K562 (cell line): ENCODE measurements around the gene SRSF9. TPM values are rescaled to one million over a fixed set of nuclear protein-coding genes. Genes with fewer than 3 reads are reported as not detected.

Experiments
- ATAC-seq: fragments of 200-7000 bp; cut with Tn5 transposase; 3 replicates; pipeline ENCODE4 v1.9.1; 2020; ENCODE audit warnings: moderate library complexity
- BruUV-seq: library from RNA; stranded (reverse); fragments of 400-500 nt; replicated peaks from 2 replicates; lab custom pipeline; 2021; lab: Mats Ljungman, UMichigan
- CTCF ChIA-PET: fragments of 300-600 bp; formaldehyde crosslinking; extraction: SDS; loops from one replicate; lab custom pipeline; 2021; ENCODE audit warnings: low intra/inter-chr PET ratio; lab: Yijun Ruan, JAX
- POLR2A ChIA-PET: fragments of 300-600, 350-650 bp; sonication (Branson Sonifier 250); formaldehyde crosslinking; extraction: SDS; loops from one replicate; lab custom pipeline; 2021; ENCODE audit warnings: antibody characterized with exemption, inconsistent platforms; lab: Yijun Ruan, JAX
- DNase-seq, 4 experiments: peaks; one replicate each; pipeline versions ENCODE4 v3.0.0 to v3.0.0-alpha.2; 2011 to 2018; ENCODE audit warnings: low spot score in 3 of 4, mixed read lengths in 3 of 4; ENCODE audit errors: extremely low read depth in 1 of 4
- FAIRE-seq: peaks from 2 replicates; lab custom pipeline; 2011; peaks lifted over from hg19 to GRCh38; lab: Jason Lieb, UNC
- H2AFZ ChIP-seq: 2 replicates; pipeline ENCODE4 v1.6.0; 2011; ENCODE audit warnings: low read depth, low read length, control low read depth, inconsistent platforms
- H3K27ac ChIP-seq: fragments of 200-600 bp; 3 replicates; pipeline ENCODE4 v1.8.0; 2011; ENCODE audit warnings: low read depth, mild to moderate bottlenecking, control low read depth, inconsistent platforms, low read length, moderate library complexity, mixed read lengths; ENCODE audit errors: extremely low read depth
- H3K27me3 ChIP-seq, 2 experiments: fragments of 300-600 bp in 1 of 2; 2 replicates in 1 of 2; 3 replicates in 1 of 2; pipeline versions ENCODE4 v1.6.0 to v1.8.0; 2011; ENCODE audit warnings: inconsistent platforms in 2 of 2, low read length in 2 of 2, mild to moderate bottlenecking in 1 of 2, mixed read lengths in 1 of 2, moderate library complexity in 1 of 2; ENCODE audit not compliant: control insufficient read depth in 2 of 2, insufficient read depth in 2 of 2
- H3K36me3 ChIP-seq: fragments of 300-600 bp; 3 replicates; pipeline ENCODE4 v1.8.0; 2011; ENCODE audit warnings: mild to moderate bottlenecking, low read length, inconsistent platforms; ENCODE audit not compliant: control insufficient read depth, insufficient read depth
- H3K4me1 ChIP-seq, 2 experiments: fragments of 200-600 bp in 1 of 2; replicated peaks in 1 of 2; 2 replicates in 1 of 2; 3 replicates in 1 of 2; pipeline versions ENCODE4 v1.5.1 to v1.8.0; 2011; ENCODE audit warnings: inconsistent platforms in 2 of 2, low read length in 2 of 2, mild to moderate bottlenecking in 1 of 2, mixed read lengths in 1 of 2, moderate library complexity in 1 of 2; ENCODE audit not compliant: control insufficient read depth in 2 of 2, insufficient read depth in 2 of 2
- H3K4me2 ChIP-seq: 2 replicates; pipeline ENCODE4 v1.6.1; 2011; ENCODE audit warnings: low read length, control low read depth, inconsistent platforms, mixed read lengths; ENCODE audit not compliant: insufficient read depth
- H3K4me3 ChIP-seq: fragments of 200-600 bp; sonication (generic), shearing (Covaris generic); 2 replicates; pipeline ENCODE4 v1.5.1; 2016; ENCODE audit warnings: control low read depth, inconsistent platforms
- H3K79me2 ChIP-seq: fragments of 200-600 bp; 3 replicates; pipeline ENCODE4 v1.8.0; 2011; ENCODE audit warnings: low read length, inconsistent platforms; ENCODE audit not compliant: control insufficient read depth, insufficient read depth
- H3K9ac ChIP-seq, 2 experiments: 2 replicates each; pipeline versions ENCODE4 v1.6.0 to v1.6.1; 2011; ENCODE audit warnings: low read depth in 2 of 2, low read length in 2 of 2, control low read depth in 1 of 2, inconsistent platforms in 1 of 2, mild to moderate bottlenecking in 1 of 2, mixed read lengths in 1 of 2; ENCODE audit not compliant: insufficient read depth in 1 of 2
- H3K9me1 ChIP-seq: one replicate; pipeline ENCODE4 v1.6.0; 2011; ENCODE audit warnings: inconsistent platforms, mild to moderate bottlenecking, low read length, moderate library complexity; ENCODE audit not compliant: control insufficient read depth, insufficient read depth
- H3K9me3 ChIP-seq: replicated peaks from 2 replicates; pipeline ENCODE4 v1.5.1; 2011; ENCODE audit warnings: low read depth, low read length, inconsistent platforms; ENCODE audit not compliant: control insufficient read depth, insufficient read depth
- H4K20me1 ChIP-seq: replicated peaks from 2 replicates; pipeline ENCODE4 v1.6.1; 2011; ENCODE audit warnings: low read length, inconsistent platforms, mixed read lengths; ENCODE audit not compliant: control insufficient read depth, insufficient read depth
- ATF1 ChIP-seq, 2 experiments: fragments of 450-650 bp in 1 of 2; IDR thresholded peaks; 2 replicates each; pipeline ENCODE4 v1.6.1; 2016; ENCODE audit warnings: missing compliant biosample characterization in 1 of 2, missing genetic modification characterization in 1 of 2
- CHD7 ChIP-seq: fragments of 200-600 bp; sonication (generic); IDR thresholded peaks from one replicate; pipeline ENCODE4 v1.6.1; 2012; ENCODE audit warnings: mild to moderate bottlenecking, low read depth, low read length, inconsistent platforms
- FOXK2 ChIP-seq, 2 experiments: fragments of 450-650 bp; IDR thresholded peaks in 1 of 2; conservative IDR thresholded peaks in 1 of 2; 2 replicates each; pipeline ENCODE4 v1.6.1; 2016; ENCODE audit warnings: low read depth in 2 of 2, mild to moderate bottlenecking in 1 of 2
- GTF2B ChIP-seq: IDR thresholded peaks from 2 replicates; pipeline ENCODE4 v1.6.1; 2011; ENCODE audit not compliant: insufficient read length; ENCODE audit errors: extremely low read depth
- HDGF ChIP-seq: fragments of 450-650 bp; IDR thresholded peaks from 2 replicates; pipeline ENCODE4 v1.6.1; 2016
- KAT2B ChIP-seq: IDR thresholded peaks from one replicate; pipeline ENCODE4 v1.6.1; 2012; ENCODE audit warnings: low read depth, mild to moderate bottlenecking, control low read depth, inconsistent platforms, low read length, moderate library complexity
- MTA3 ChIP-seq: fragments of 450-650 bp; formaldehyde crosslinking; IDR thresholded peaks from 2 replicates; pipeline ENCODE4 v1.6.1; 2017; ENCODE audit warnings: mild to moderate bottlenecking, borderline replicate concordance
- SAFB ChIP-seq: fragments of 200-400 bp; formaldehyde crosslinking; IDR thresholded peaks from 2 replicates; pipeline ENCODE4 v1.6.1; 2017; ENCODE audit warnings: low read depth, low read length, borderline replicate concordance
- ZNF76 ChIP-seq: fragments of 250-450 bp; sonication (Bioruptor Pico); IDR thresholded peaks from 2 replicates; pipeline ENCODE4 v1.4.0; 2020; ENCODE audit warnings: mild to moderate bottlenecking, moderate library complexity, borderline replicate concordance
- WGBS: fragments of 100-300 bp; shearing (Covaris generic); methylation state at CpG from one replicate; pipeline ENCODE4 v1.1.6; 2016; ENCODE audit warnings: low coverage, mixed read lengths; ENCODE audit not compliant: insufficient coverage; ENCODE audit errors: missing lambda C conversion rate; 5-methylcytosine and 5-hydroxymethylcytosine counted together
- in situ Hi-C: fragments of 300-500 bp; cut with MboI; formaldehyde crosslinking; loops from 4 replicates; pipeline ENCODE4 v1.15.0; 2018; ENCODE audit warnings: inconsistent platforms, mixed read lengths
- intact Hi-C: fragments of 100-400 bp; cut with micrococcal nuclease; formaldehyde crosslinking; loops from 2 replicates; pipeline ENCODE4 v1.14.2; 2022
- polyA plus RNA-seq, 8 experiments: library from polyadenylated mRNA; depleted of rRNA in 4 of 8; stranded (reverse) in 5 of 8; unstranded in 3 of 8; fragments of >200 nt; fragmentation: Nextera tagmentation in 2 of 8; fragmentation: Illumina TruSeq in 1 of 8; extraction: Ambion mirVana in 2 of 8; extraction: Trizol in 1 of 8; gene quantifications; 2 replicates each; pipeline versions ENCODE4 v1.2.1 to v1.2.3, GENCODE V29; 2011 to 2014; ENCODE audit warnings: inconsistent platforms in 1 of 8, missing spikeins in 1 of 8
- total RNA-seq, 7 experiments: library from RNA; depleted of rRNA in 6 of 7; stranded (reverse); fragments of >200 nt in 6 of 7; fragmentation: Illumina TruSeq in 2 of 7; extraction: Trizol in 2 of 7; gene quantifications; 2 replicates each; pipeline versions ENCODE4 v1.2.1 to v1.2.3, GENCODE V29; 2011 to 2021; ENCODE audit warnings: low replicate concordance in 1 of 7

SRSF9 gene
- total and polyA plus RNA-seq, 9 of the 15 experiments (the other 6 are each of a cell fraction or from before 2014, with no cell fraction given), result 40.3 to 291 (median 230) TPM

- H3K4me3 ChIP-seq, result no peak overlapping the region
- no peaks in the 10 kb centered on the region for H3K9me1 ChIP-seq
- 0 out of 2 replicates have a peak, but pooled peaks cover 14% of the 10 kb centered on the region for H4K20me1 ChIP-seq
- no peak overlapping the region for H3K4me2 ChIP-seq
- DNase-seq (no peak), FAIRE-seq (no peak), ATAC-seq (no peak)
- ChIA-PET CTCF (no interaction called here), POLR2A (interaction anchor here (0.6 to 8.1 kb wide), 5 partner anchors 9 to 880 kb away, joined by 3 to 38 read pairs (median 4); partner anchors contain the start of genes DYNLL1, GATC and TRIAP1)
- H2AFZ ChIP-seq, result no peak overlapping the region
- intact Hi-C loops (no loop called here), in situ Hi-C loops (no loop called here)
- no peaks in the 10 kb centered on the region; a peak in 1 of 5 replicates for H3K4me1 ChIP-seq
- WGBS, result 84% methylated on average over 7 of the region's 7 CpGs
- no peak for TF ChIP-seq ZNF76 (CRISPR knock-in tag)
- no peak for TF ChIP-seq HDGF
- no peak for TF ChIP-seq CHD7
- TF ChIP-seq FOXK2 (conservative IDR thresholded peaks at IDR 0.05 in 1 of 2, IDR thresholded peaks at IDR 0.05 in 1 of 2; ENCODE audit: low read depth in 2 of 2), result no peak
- no peak for TF ChIP-seq SAFB
- no peak for TF ChIP-seq ATF1 (CRISPR knock-in tag; IDR thresholded peaks at IDR 0.05)
- no peak for TF ChIP-seq ATF1 (tag; IDR thresholded peaks at IDR 0.05)
- no peak for TF ChIP-seq MTA3
- TF ChIP-seq KAT2B, result no peak
- TF ChIP-seq GTF2B, result no peak
- no peaks in the 10 kb centered on the region for H3K9me3 ChIP-seq
- H3K9ac ChIP-seq, result no peak overlapping the region
- H3K27ac ChIP-seq, result no peak overlapping the region
- peaks cover 8% of the 10 kb centered on the region; the same call in 2 of the 3 replicates for H3K79me2 ChIP-seq
- H3K36me3 ChIP-seq, result peaks cover 84% of the 10 kb centered on the region
- no TSS peak for BruUV-seq
- no peaks in the 10 kb centered on the region for H3K27me3 ChIP-seq
Observed at GRCh38 chr12:120455302-120455701, 14.2 kb downstream of the SRSF9 start.
